Measurements from ENCODE around the gene HACD2. TPM values are rescaled to one million over a fixed set of nuclear protein-coding genes. Genes with fewer than 3 reads are reported as not detected.

The HACD2 gene
- total RNA-seq, 1 experiment from 2014 or later: 27.4 TPM

DNA sequence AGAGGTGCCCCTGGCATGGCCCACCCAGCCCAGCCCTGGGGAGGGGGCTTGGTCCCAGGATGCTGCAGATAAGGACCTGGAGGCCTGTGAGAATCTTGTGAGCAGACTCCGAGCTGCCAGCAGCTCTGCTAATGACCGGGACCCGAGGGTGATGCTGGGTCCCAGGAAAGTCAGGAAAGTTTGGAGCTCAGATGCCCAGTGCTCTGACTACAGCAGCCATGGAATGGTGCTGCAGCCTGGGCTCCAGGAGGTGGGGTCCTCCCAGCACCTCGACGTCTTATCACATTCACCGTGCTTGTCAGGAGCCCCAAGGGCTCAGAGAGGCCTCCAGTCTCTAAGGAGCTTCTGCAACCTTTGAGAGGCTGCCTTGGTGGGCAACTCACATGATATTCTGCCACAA lies 101.7 kb downstream of the HACD2 start:
- no peaks in the 10 kb centered on the region for H3K79me2 ChIP-seq (ENCODE audit: insufficient read depth, low read length)
- no peak overlapping the region for H3K4ac ChIP-seq (ENCODE audit: low read depth, low read length)
- no CpG with 5 or more reads among the region's 6 CpGs for WGBS (ENCODE audit: extremely low coverage, insufficient read length, low lambda C conversion rate)
- H3K18ac ChIP-seq (ENCODE audit: insufficient read length, low read depth, low read length): no peak overlapping the region
- no peak overlapping the region for H3K4me2 ChIP-seq (ENCODE audit: insufficient read depth, insufficient read length, low read length)
- no peaks in the 10 kb centered on the region for H3K27me3 ChIP-seq (ENCODE audit: insufficient read depth, low read length)
- no peak overlapping the region for H3K23ac ChIP-seq (ENCODE audit: insufficient read length, low read depth, low read length)
- no peaks in the 10 kb centered on the region for H4K20me1 ChIP-seq (ENCODE audit: control insufficient read depth, insufficient read depth, insufficient read length)
- no peaks in the 10 kb centered on the region; a peak in 1 of 5 replicates for H3K9me3 Mint-ChIP-seq
- H3K23me2 ChIP-seq (ENCODE audit: insufficient read length, low read depth, low read length, poor library complexity, severe bottlenecking): no peaks in the 10 kb centered on the region
- H4K5ac ChIP-seq (ENCODE audit: insufficient read length, low read depth, low read length): no peak overlapping the region
- no peaks in the 10 kb centered on the region for H3K36me3 Mint-ChIP-seq (ENCODE audit: insufficient read depth in 1 of 3, low read depth in 3 of 3)
- no peaks in the 10 kb centered on the region for H3K4me1 ChIP-seq (ENCODE audit: insufficient read depth, low read length)
- H3K27ac ChIP-seq (ENCODE audit: insufficient read length, low read depth, low read length): no peak overlapping the region
- H4K8ac ChIP-seq (replicated peaks; ENCODE audit: insufficient read length, low read depth, low read length): no peak overlapping the region
- H2AK5ac ChIP-seq (ENCODE audit: insufficient read length, low read length): no peak overlapping the region
- no peak overlapping the region for H3T11ph ChIP-seq (ENCODE audit: low read length)
- no peaks in the 10 kb centered on the region for H3K79me1 ChIP-seq (ENCODE audit: insufficient read depth, low read depth, low read length, poor library complexity, severe bottlenecking)
- no peak overlapping the region for H2BK12ac ChIP-seq (ENCODE audit: insufficient read length, low read depth, low read length)
- H3K9ac ChIP-seq (ENCODE audit: extremely low read depth, insufficient read length, low read length): no peak overlapping the region
- H4K91ac ChIP-seq (ENCODE audit: insufficient read length, low read depth, low read length): no peak overlapping the region
- no peak overlapping the region for H2BK5ac ChIP-seq (ENCODE audit: insufficient read length, low read length)
- no peak overlapping the region for H2BK15ac ChIP-seq (ENCODE audit: low read depth, low read length)
- H3K27ac Mint-ChIP-seq: no peak overlapping the region
- H3K56ac ChIP-seq (ENCODE audit: insufficient read length, low read depth, low read length): no peak overlapping the region
- no peak overlapping the region for H2BK120ac ChIP-seq (ENCODE audit: low read depth, low read length, poor library complexity, severe bottlenecking)
- no peak overlapping the region for H3K4me3 Mint-ChIP-seq
- H2AFZ ChIP-seq (ENCODE audit: low read length): no peak overlapping the region
- no peak for DNase-seq
- no peak overlapping the region for H3K14ac ChIP-seq (ENCODE audit: insufficient read depth, low read length)
- H2BK20ac ChIP-seq (ENCODE audit: low read depth, low read length, poor library complexity, severe bottlenecking): no peak overlapping the region
- H3K9me3 ChIP-seq (ENCODE audit: control insufficient read depth, low read depth, low read length): no peaks in the 10 kb centered on the region
- TF ChIP-seq, protein P1, sequence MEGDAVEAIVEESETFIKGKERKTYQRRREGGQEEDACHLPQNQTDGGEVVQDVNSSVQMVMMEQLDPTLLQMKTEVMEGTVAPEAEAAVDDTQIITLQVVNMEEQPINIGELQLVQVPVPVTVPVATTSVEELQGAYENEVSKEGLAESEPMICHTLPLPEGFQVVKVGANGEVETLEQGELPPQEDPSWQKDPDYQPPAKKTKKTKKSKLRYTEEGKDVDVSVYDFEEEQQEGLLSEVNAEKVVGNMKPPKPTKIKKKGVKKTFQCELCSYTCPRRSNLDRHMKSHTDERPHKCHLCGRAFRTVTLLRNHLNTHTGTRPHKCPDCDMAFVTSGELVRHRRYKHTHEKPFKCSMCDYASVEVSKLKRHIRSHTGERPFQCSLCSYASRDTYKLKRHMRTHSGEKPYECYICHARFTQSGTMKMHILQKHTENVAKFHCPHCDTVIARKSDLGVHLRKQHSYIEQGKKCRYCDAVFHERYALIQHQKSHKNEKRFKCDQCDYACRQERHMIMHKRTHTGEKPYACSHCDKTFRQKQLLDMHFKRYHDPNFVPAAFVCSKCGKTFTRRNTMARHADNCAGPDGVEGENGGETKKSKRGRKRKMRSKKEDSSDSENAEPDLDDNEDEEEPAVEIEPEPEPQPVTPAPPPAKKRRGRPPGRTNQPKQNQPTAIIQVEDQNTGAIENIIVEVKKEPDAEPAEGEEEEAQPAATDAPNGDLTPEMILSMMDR (conservative IDR thresholded peaks at IDR 0.05): no peak
- H3K4me1 Mint-ChIP-seq: 0 out of 4 replicates have a peak, but pooled peaks cover 0 to 2% of the 10 kb centered on the region in 2 experiments
- H3K27me3 Mint-ChIP-seq (ENCODE audit: low read depth): peaks cover 4% of the 10 kb centered on the region

Data from H9 (cell line).